Osteocyte (in vitro differentiated cells): ENCODE data around the gene DZIP1. TPM values are rescaled to one million over a fixed set of nuclear protein-coding genes. Genes with fewer than 3 reads are reported as not detected.

ENCODE experiments used
- DNase-seq: peaks from one replicate; pipeline ENCODE4 v3.0.0; 2021; ENCODE audit warnings: mixed read lengths; ENCODE audit not compliant: unreplicated experiment; ENCODE audit errors: extremely low spot score
- H3K27ac Mint-ChIP-seq: one replicate; pipeline ENCODE4 v1.8.0; 2021; ENCODE audit warnings: mild to moderate bottlenecking, mixed read lengths; ENCODE audit not compliant: unreplicated experiment
- H3K27me3 Mint-ChIP-seq: one replicate; pipeline ENCODE4 v1.8.0; 2021; ENCODE audit warnings: mixed read lengths; ENCODE audit not compliant: unreplicated experiment
- H3K36me3 Mint-ChIP-seq: one replicate; pipeline ENCODE4 v1.8.0; 2021; ENCODE audit warnings: mixed read lengths; ENCODE audit not compliant: unreplicated experiment
- H3K4me1 Mint-ChIP-seq: one replicate; pipeline ENCODE4 v1.8.0; 2021; ENCODE audit warnings: mixed read lengths; ENCODE audit not compliant: unreplicated experiment
- H3K4me3 Mint-ChIP-seq: one replicate; pipeline ENCODE4 v1.8.0; 2021; ENCODE audit warnings: mild to moderate bottlenecking, moderate library complexity, mixed read lengths; ENCODE audit not compliant: unreplicated experiment
- H3K9me3 Mint-ChIP-seq: one replicate; pipeline ENCODE4 v1.8.0; 2021; ENCODE audit warnings: mixed read lengths; ENCODE audit not compliant: unreplicated experiment
- CTCF ChIP-seq: fragments of 200-600 bp; sonication (generic); IDR thresholded peaks from 2 replicates; pipeline ENCODE4 v1.5.0; 2021; ENCODE audit warnings: antibody characterized with exemption, mild to moderate bottlenecking, moderate library complexity
- total RNA-seq: library from RNA; stranded (reverse); gene quantifications from 2 replicates; pipeline ENCODE4 v1.2.1, GENCODE V29; 2021

The DZIP1 gene
- total RNA-seq, 1 donor from 2014 or later, result 50.8 TPM

- DNase-seq, result no peak
- no peak for TF ChIP-seq CTCF
- H3K27ac Mint-ChIP-seq, result no peak overlapping the region
- no peaks in the 10 kb centered on the region for H3K9me3 Mint-ChIP-seq
- no peak overlapping the region for H3K4me3 Mint-ChIP-seq
- no peaks in the 10 kb centered on the region for H3K27me3 Mint-ChIP-seq
- peaks cover 56% of the 10 kb centered on the region for H3K36me3 Mint-ChIP-seq
- H3K4me1 Mint-ChIP-seq, result peaks cover 22% of the 10 kb centered on the region
Measured at GRCh38 chr13:95603887-95604555, 40.5 kb downstream of the DZIP1 start.

GRCh38 chr13:95601906-95602305 is 42.6 kb downstream of the DZIP1 start:
- no peak for TF ChIP-seq CTCF
- Mint-ChIP-seq H3K4me3 (no peak overlapping the region), H3K4me1 (peaks cover 7% of the 10 kb centered on the region), H3K27ac (no peak overlapping the region), H3K27me3 (no peaks in the 10 kb centered on the region), H3K9me3 (no peaks in the 10 kb centered on the region), H3K36me3 (peaks cover 64% of the 10 kb centered on the region)
- DNase-seq, result no peak

- no peaks in the 10 kb centered on the region for H3K27me3 Mint-ChIP-seq
- H3K9me3 Mint-ChIP-seq, result no peaks in the 10 kb centered on the region
- H3K36me3 Mint-ChIP-seq, result peaks cover 62% of the 10 kb centered on the region
- H3K27ac Mint-ChIP-seq, result no peak overlapping the region
- H3K4me1 Mint-ChIP-seq, result peaks cover 7% of the 10 kb centered on the region
- DNase-seq, result no peak
- no peak overlapping the region for H3K4me3 Mint-ChIP-seq
- TF ChIP-seq CTCF, result no peak
Measured at GRCh38 chr13:95601216-95601615, 43.3 kb downstream of the DZIP1 start.

GRCh38 chr13:95596701-95597100 is 47.8 kb downstream of the DZIP1 start:
- TF ChIP-seq CTCF, result no peak
- no peak for DNase-seq
- no peaks in the 10 kb centered on the region for H3K27me3 Mint-ChIP-seq
- H3K27ac Mint-ChIP-seq, result no peak overlapping the region
- no peaks in the 10 kb centered on the region for H3K4me1 Mint-ChIP-seq
- H3K36me3 Mint-ChIP-seq, result peaks cover 51% of the 10 kb centered on the region
- no peak overlapping the region for H3K4me3 Mint-ChIP-seq
- no peaks in the 10 kb centered on the region for H3K9me3 Mint-ChIP-seq

GRCh38 chr13:95593462-95593861 is 51.0 kb downstream of the DZIP1 start:
- H3K9me3 Mint-ChIP-seq, result no peaks in the 10 kb centered on the region
- H3K4me3 Mint-ChIP-seq, result no peak overlapping the region
- H3K36me3 Mint-ChIP-seq, result peaks cover 63% of the 10 kb centered on the region
- no peaks in the 10 kb centered on the region for H3K4me1 Mint-ChIP-seq
- H3K27ac Mint-ChIP-seq, result no peak overlapping the region
- DNase-seq, result no peak
- H3K27me3 Mint-ChIP-seq, result no peaks in the 10 kb centered on the region
- no peak for TF ChIP-seq CTCF
